Right renal cortex interstitium (tissue), 3 donors: ENCODE results near the gene NEURL1. TPM values are rescaled to one million over a fixed set of nuclear protein-coding genes. Genes with fewer than 3 reads are reported as not detected.

Experiments used
- DNase-seq, 3 donors: peaks; one replicate each; pipeline ENCODE4 v3.0.0-alpha.2; 2013; ENCODE audit warnings: low read depth in 3 of 3, low spot score in 2 of 3
- polyA plus RNA-seq, 3 donors: library from polyadenylated mRNA; unstranded; fragments of 120-200 nt; gene quantifications; one replicate each; pipeline ENCODE4 v1.2.1, GENCODE V29; 2013; ENCODE audit not compliant: insufficient read length in 3 of 3

The NEURL1 gene
- polyA plus RNA-seq, 3 donors, result 1.1 to 1.6 (median 1.3) TPM

DNA sequence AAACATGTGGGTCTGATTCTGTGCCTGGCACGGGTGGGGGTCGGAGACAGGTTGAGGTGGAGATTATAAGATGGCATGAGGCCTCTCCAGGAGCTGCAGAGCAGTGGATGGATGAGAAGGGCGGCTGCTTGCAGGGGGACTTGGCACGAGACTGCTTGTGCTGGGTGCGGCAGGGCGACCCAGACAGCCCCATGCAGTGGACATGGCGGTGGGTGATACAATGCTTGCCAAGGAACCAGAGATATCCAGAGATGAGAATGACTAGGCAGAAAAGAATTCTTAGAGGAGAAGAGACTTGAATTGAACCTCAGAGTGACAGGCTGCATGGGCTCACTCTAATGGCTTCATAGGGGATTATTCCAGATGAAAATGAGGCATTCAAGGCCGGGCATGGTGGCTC is 145.4 kb downstream of the NEURL1 start:
- DNase-seq, result no peak

DNA sequence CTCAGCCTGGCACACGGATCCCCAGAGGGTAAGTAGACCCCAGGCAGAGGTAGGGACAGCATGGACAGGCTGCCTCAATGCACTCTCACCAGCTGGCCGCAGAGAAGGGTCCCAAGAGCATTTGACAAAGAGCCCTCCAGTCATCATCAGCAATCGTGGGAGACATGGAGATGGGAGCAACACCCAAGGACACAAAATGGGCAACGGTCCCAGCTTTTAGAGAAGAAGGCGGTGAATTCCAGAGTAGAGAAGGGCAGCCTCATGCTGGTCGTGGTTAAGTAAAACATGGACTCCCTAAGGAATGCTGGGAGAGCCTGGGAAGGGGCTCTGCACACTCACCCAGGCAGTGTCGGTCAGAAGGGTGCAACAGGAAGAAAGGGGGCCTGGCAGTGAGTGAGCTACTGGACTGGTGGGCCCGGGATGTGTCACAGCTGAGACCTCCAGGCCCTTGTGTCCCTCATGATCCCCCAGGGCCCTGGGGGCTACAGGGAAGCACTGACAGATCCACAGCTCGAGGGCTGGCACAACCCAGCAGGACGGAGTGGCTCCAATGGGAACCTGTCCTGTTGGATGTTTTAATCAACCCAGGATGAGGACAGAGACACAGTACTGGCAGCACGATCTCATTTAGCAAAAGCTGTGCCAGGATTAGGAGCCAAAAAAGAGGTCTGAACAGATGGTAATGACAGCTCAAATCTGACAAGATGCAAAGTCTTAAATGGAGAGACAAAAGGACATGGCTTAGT is 147.1 kb downstream of the NEURL1 start:
- no peak for DNase-seq

- DNase-seq, result no peak
These were observed 147.8 kb downstream of the NEURL1 start for GRCh38 chr10:103641326-103641725.

Other genes with a start within 250 kb of the NEURL1 start
- gene RPEL1, start 247.8 kb upstream of the NEURL1 start, polyA plus RNA-seq, result under 1 TPM; 0.11 to 0.18 (median 0.17) TPM
- gene INA, start 216.6 kb upstream of the NEURL1 start, polyA plus RNA-seq, result under 1 TPM; 0.64 to 0.72 (median 0.69) TPM
- gene PCGF6, start 142.6 kb upstream of the NEURL1 start, polyA plus RNA-seq, result 10 to 100 TPM; 14.2 to 16.4 (median 14.6) TPM
- 1 to 10 TPM; 8.0 to 8.9 (median 8.2) TPM for gene TAF5, start 125.7 kb upstream of the NEURL1 start, polyA plus RNA-seq
- 100 to 1,000 TPM; 245 to 260 (median 254) TPM for gene ATP5MK, start 97.2 kb upstream of the NEURL1 start, polyA plus RNA-seq
- 10 to 100 TPM; 31.3 to 34.0 (median 33.4) TPM for gene PDCD11, start 97.1 kb upstream of the NEURL1 start, polyA plus RNA-seq
- 10 to 100 TPM in 2 of 3 donors, 1 to 10 TPM in 1; 10.0 to 12.6 (median 11.7) TPM for gene CALHM2, start 41.3 kb upstream of the NEURL1 start, polyA plus RNA-seq
- under 1 TPM; 0.07 to 0.08 (median 0.07) TPM for gene CALHM1, start 34.8 kb upstream of the NEURL1 start, polyA plus RNA-seq
- not detected for gene CALHM3, start 14.5 kb upstream of the NEURL1 start, polyA plus RNA-seq